GM12873 (cell line): Measurements from ENCODE around the gene HMGCS1.

Experiments used
- TF ChIP-seq, protein P1 (sequence below): IDR thresholded peaks from 2 replicates; pipeline ENCODE4 v1.5.1; 2012; ENCODE audit warnings: low read depth, mild to moderate bottlenecking, moderate library complexity, low read length, control low read depth; ENCODE audit not compliant: insufficient read depth; ENCODE audit errors: missing control alignments

HMGCS1 gene

DNA sequence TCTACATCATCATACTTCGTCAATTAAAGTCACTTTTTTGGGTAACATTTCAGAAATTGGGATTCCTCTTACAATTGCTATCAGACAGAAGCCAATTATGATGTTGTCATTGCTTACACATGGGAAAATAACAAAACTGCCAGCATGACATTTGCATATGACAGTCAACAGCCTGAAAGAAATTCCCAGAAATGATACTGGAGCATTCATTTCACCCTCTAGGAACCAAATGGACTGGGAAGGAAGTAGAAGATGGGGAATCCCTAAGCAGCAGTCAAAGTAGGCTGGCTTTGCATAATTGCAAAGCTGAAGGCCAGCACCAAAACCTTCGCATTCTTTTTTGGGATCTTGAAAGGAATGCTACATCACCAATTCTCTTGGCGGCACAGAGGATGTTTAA is 10.7 kb downstream of the HMGCS1 start:
- TF ChIP-seq, protein P1, sequence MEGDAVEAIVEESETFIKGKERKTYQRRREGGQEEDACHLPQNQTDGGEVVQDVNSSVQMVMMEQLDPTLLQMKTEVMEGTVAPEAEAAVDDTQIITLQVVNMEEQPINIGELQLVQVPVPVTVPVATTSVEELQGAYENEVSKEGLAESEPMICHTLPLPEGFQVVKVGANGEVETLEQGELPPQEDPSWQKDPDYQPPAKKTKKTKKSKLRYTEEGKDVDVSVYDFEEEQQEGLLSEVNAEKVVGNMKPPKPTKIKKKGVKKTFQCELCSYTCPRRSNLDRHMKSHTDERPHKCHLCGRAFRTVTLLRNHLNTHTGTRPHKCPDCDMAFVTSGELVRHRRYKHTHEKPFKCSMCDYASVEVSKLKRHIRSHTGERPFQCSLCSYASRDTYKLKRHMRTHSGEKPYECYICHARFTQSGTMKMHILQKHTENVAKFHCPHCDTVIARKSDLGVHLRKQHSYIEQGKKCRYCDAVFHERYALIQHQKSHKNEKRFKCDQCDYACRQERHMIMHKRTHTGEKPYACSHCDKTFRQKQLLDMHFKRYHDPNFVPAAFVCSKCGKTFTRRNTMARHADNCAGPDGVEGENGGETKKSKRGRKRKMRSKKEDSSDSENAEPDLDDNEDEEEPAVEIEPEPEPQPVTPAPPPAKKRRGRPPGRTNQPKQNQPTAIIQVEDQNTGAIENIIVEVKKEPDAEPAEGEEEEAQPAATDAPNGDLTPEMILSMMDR = no peak

DNA sequence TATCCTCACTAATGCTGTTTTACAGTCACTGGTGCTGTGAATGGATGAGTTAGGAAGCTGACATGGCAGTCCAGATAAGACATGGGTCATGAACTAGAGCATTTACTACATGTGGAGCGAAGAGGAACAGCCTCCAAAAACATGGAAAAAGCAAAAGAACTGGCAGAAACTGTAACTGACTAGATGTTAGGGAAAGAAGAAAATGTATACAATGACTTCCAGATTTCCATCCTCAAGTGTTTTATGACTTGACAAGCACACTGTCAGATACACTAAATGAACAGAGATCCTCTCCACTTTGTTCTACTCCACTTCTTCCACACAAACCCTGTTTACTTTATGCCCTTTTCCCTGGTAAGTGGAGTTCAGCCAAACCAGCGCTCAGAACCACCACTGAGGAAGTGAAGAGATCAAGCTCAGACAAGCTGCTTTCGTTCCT is 11.5 kb downstream of the HMGCS1 start:
- TF ChIP-seq, protein P1 = no peak

DNA sequence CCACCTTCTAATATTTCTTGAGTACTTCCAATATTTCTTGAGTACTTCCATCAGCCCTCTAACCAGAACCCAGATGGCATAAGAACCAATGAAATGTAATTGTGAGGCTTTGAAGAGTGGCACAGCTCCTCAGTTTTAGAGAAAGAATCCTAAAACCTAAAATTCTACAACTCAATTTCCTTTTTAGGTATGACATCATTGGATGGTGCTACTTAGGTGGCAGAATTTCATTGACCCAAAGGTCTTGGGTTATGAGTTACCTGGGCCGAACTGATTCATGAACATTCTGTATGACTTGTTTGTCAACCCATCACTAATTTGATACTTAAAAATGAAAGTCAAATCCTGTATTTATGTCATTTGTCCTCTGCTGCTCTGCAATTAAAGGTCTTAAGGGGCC is 13.1 kb downstream of the HMGCS1 start:
- TF ChIP-seq, protein P1 = no peak

DNA sequence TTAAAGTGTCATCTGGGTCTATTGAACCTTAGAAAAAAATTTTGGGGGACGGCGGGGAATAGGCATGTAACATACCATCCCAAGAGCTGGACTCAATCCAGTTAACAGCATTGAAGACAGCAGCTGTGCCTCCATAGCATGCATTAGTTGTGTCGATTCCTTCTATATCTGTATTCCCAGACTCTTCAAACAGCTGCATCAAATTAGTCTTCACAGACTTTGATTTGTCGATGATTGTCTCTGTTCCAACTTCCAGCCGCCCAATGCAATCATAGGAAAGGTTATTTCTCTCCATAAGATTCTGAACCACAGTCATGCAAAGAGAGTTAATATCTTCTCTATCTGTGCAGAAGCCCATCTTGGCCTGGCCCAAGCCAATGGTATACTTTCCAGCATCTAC is 14.8 kb downstream of the HMGCS1 start:
- TF ChIP-seq, protein P1 = no peak

DNA sequence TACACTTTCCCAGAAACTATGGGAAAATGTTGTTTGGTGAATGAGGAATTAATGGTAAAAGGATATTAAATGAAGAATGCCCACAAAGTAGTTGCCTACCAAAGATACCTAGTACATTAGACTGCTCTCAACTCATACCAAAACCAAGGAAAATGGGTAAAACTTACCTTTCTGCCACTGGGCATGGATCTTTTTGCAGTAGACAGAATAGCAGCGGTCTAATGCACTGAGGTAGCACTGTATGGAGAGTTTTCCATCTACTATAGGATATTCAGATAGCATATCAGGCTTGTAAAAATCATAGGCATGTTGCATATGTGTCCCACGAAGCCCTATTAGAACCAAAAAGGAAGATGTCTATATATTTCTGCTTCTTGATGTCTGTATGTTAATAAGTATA is 16.4 kb downstream of the HMGCS1 start:
- TF ChIP-seq, protein P1 = no peak

DNA sequence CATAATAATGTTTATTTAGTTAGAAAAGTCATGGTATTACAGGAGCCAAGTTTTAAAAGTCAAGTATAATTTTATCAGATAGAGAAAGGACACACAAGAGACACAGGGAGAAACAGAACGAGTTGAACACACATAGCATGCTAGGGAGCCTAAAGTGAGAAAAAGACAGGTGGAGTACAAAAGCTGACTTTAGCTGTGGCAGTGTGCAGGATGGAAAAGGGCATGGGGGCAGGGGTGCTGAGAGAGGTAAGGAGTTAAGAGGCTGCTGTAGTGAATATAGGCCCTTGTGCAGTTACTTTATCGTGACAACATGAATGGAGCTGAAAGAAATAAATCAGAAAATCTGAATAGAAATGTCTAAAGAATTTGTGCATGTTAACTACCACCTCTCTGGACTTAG is 18.0 kb downstream of the HMGCS1 start:
- TF ChIP-seq, protein P1 = no peak

DNA sequence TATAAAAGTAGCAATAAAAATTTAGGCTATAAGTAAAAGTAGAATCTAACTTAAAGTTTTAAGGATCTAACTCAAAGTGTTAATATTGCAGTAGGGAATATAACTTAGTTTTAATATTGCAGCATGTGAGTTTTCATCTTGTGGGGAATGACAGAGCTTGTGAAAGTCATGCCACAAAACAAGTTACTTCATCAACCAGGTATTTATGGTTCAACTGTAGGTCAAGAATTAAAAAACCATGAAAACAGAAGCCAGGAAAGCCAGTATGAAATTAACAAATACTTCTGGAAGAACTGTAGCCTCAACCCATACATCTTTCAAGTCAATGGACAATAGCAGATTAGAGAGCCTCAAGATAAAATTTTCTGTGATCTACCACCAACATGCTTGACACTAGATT is 19.0 kb downstream of the HMGCS1 start:
- TF ChIP-seq, protein P1 = no peak
